GM23338 (cell line): Measurements from ENCODE around the gene HMGN5. TPM values are rescaled to one million over a fixed set of nuclear protein-coding genes. Genes with fewer than 3 reads are reported as not detected.

Source experiments
- ATAC-seq: fragments of 200-7000 bp; cut with Tn5 transposase; 3 replicates; pipeline ENCODE4 v1.9.1; 2020
- DNase-seq: peaks from one replicate; pipeline ENCODE4 v3.0.0-alpha.2; 2015; ENCODE audit warnings: low spot score
- H2AFZ ChIP-seq: fragments of 200-600 bp; sonication (generic); 2 replicates; pipeline ENCODE4 v1.8.0; 2016; ENCODE audit warnings: antibody characterized with exemption, mild to moderate bottlenecking, moderate library complexity
- H3F3A ChIP-seq: fragments of 200-600 bp; sonication (generic); replicated peaks from 2 replicates; pipeline ENCODE4 v1.8.0; 2017; ENCODE audit warnings: antibody characterized with exemption, mixed run types, low read depth
- H3K27ac ChIP-seq: fragments of 200-600 bp; sonication (generic); 2 replicates; pipeline ENCODE4 v1.6.1; 2016; ENCODE audit warnings: low read depth
- H3K27me3 ChIP-seq: fragments of 200-600 bp; sonication (generic); 2 replicates; pipeline ENCODE4 v1.8.0; 2016; ENCODE audit warnings: mild to moderate bottlenecking, mixed run types, moderate library complexity; ENCODE audit not compliant: insufficient read depth
- H3K36me3 ChIP-seq: fragments of 200-600 bp; sonication (generic); 2 replicates; pipeline ENCODE4 v1.8.0; 2016; ENCODE audit warnings: mild to moderate bottlenecking; ENCODE audit not compliant: insufficient read depth
- H3K4me1 ChIP-seq: fragments of 200-600 bp; sonication (generic); 2 replicates; pipeline ENCODE4 v1.8.0; 2016; ENCODE audit warnings: mild to moderate bottlenecking, moderate library complexity; ENCODE audit not compliant: insufficient read depth
- H3K4me2 ChIP-seq: fragments of 200-600 bp; sonication (generic); 2 replicates; pipeline ENCODE4 v1.7.1; 2017; ENCODE audit warnings: mixed run types
- H3K4me3 ChIP-seq: fragments of 200-600 bp; sonication (generic); 2 replicates; pipeline ENCODE4 v1.6.1; 2016; ENCODE audit warnings: mixed run types
- H3K79me2 ChIP-seq: fragments of 200-600 bp; sonication (generic); replicated peaks from 2 replicates; pipeline ENCODE4 v1.8.0; 2017; ENCODE audit warnings: mild to moderate bottlenecking; ENCODE audit not compliant: insufficient read depth
- H3K9me2 ChIP-seq: fragments of 200-600 bp; sonication (generic); 2 replicates; pipeline ENCODE4 v1.8.0; 2017; ENCODE audit not compliant: insufficient read depth
- H4K20me1 ChIP-seq: fragments of 200-600 bp; sonication (generic); replicated peaks from 2 replicates; pipeline ENCODE4 v1.8.0; 2017; ENCODE audit warnings: mild to moderate bottlenecking; ENCODE audit not compliant: insufficient read depth
- H3K27ac Mint-ChIP-seq: 2 replicates; pipeline ENCODE4 v1.8.0; 2020; ENCODE audit warnings: inconsistent platforms, mild to moderate bottlenecking, moderate library complexity, mixed read lengths
- H3K27me3 Mint-ChIP-seq: 3 replicates; pipeline ENCODE4 v1.8.0; 2022; ENCODE audit warnings: low read depth, mild to moderate bottlenecking, moderate library complexity, mixed read lengths, inconsistent platforms; ENCODE audit not compliant: insufficient read depth, poor library complexity
- H3K36me3 Mint-ChIP-seq: 3 replicates; pipeline ENCODE4 v1.8.0; 2021; ENCODE audit warnings: low read depth, mild to moderate bottlenecking, inconsistent platforms, moderate library complexity, mixed read lengths
- H3K4me1 Mint-ChIP-seq: 3 replicates; pipeline ENCODE4 v1.8.0; 2020; ENCODE audit warnings: mild to moderate bottlenecking, inconsistent platforms, mixed read lengths
- H3K4me3 Mint-ChIP-seq: 3 replicates; pipeline ENCODE4 v1.8.0; 2021; ENCODE audit warnings: moderate library complexity, mild to moderate bottlenecking, inconsistent platforms, mixed read lengths
- H3K9me3 Mint-ChIP-seq: 3 replicates; pipeline ENCODE4 v1.8.0; 2020; ENCODE audit warnings: moderate library complexity, mild to moderate bottlenecking, inconsistent platforms, mixed read lengths
- CREB1 ChIP-seq: fragments of 250-450 bp; sonication (Bioruptor Pico); IDR thresholded peaks from 2 replicates; pipeline ENCODE4 v1.5.0; 2020; ENCODE audit warnings: low read depth, mild to moderate bottlenecking, moderate library complexity
- CTCF ChIP-seq, 2 experiments: fragments of 200-600 bp in 1 of 2; sonication (generic) in 1 of 2; conservative IDR thresholded peaks; 2 replicates each; pipeline versions ENCODE4 v1.5.1 to v1.6.1; 2016 to 2017; ENCODE audit warnings: antibody characterized with exemption in 2 of 2, low read depth in 2 of 2, mild to moderate bottlenecking in 2 of 2, moderate library complexity in 1 of 2
- ETS1 ChIP-seq: IDR thresholded peaks from 2 replicates; pipeline ENCODE4 v1.6.1; 2016; ENCODE audit warnings: antibody characterized with exemption
- EZH2 ChIP-seq: fragments of 200-600 bp; sonication (generic); IDR thresholded peaks from one replicate; pipeline ENCODE4 v1.8.0; 2017; ENCODE audit warnings: antibody characterized with exemption, mild to moderate bottlenecking, low read depth; ENCODE audit not compliant: unreplicated experiment
- EZH2phosphoT487 ChIP-seq: fragments of 200-600 bp; sonication (generic); IDR thresholded peaks from one replicate; pipeline ENCODE4 v1.8.1; 2018; ENCODE audit warnings: antibody characterized with exemption; ENCODE audit not compliant: unreplicated experiment
- JUNB ChIP-seq: IDR thresholded peaks from one replicate; pipeline ENCODE4 v1.6.1; 2016; ENCODE audit warnings: antibody characterized with exemption; ENCODE audit not compliant: unreplicated experiment
- NANOG ChIP-seq: IDR thresholded peaks from 2 replicates; pipeline ENCODE4 v1.6.1; 2016; ENCODE audit warnings: antibody characterized with exemption, borderline replicate concordance
- POLR2AphosphoS5 ChIP-seq: IDR thresholded peaks from 2 replicates; pipeline ENCODE4 v1.6.1; 2016; ENCODE audit warnings: antibody characterized with exemption, low read depth
- REST ChIP-seq: IDR thresholded peaks from one replicate; pipeline ENCODE4 v1.6.1; 2018; ENCODE audit warnings: antibody characterized with exemption; ENCODE audit not compliant: unreplicated experiment
- STAT1 ChIP-seq: IDR thresholded peaks from one replicate; pipeline ENCODE4 v1.6.1; 2016; ENCODE audit warnings: antibody characterized with exemption; ENCODE audit not compliant: unreplicated experiment
- ZNF114 ChIP-seq: fragments of 250-450 bp; sonication (Bioruptor Pico); IDR thresholded peaks from 2 replicates; pipeline ENCODE4 v1.5.0; 2020; ENCODE audit warnings: mild to moderate bottlenecking, moderate library complexity
- ZNF331 ChIP-seq: fragments of 250-450 bp; sonication (Bioruptor Pico); IDR thresholded peaks from 2 replicates; pipeline ENCODE4 v1.5.0; 2020; ENCODE audit warnings: low read depth, mild to moderate bottlenecking, moderate library complexity
- ZNF462 ChIP-seq: fragments of 250-450 bp; sonication (Bioruptor Pico); IDR thresholded peaks from 2 replicates; pipeline ENCODE4 v1.5.0; 2020; ENCODE audit warnings: mild to moderate bottlenecking, moderate library complexity
- polyA plus RNA-seq: library from polyadenylated mRNA; unstranded; fragments of >200 nt; fragmentation: Nextera tagmentation; extraction: Ambion mirVana; gene quantifications from 2 replicates; pipeline ENCODE4 v1.2.1, GENCODE V29; 2016
- total RNA-seq: library from RNA; depleted of rRNA; stranded (reverse); fragments of >200 nt; shearing (Covaris generic); gene quantifications from 2 replicates; pipeline ENCODE4 v1.2.3, GENCODE V29; 2014

Gene HMGN5
- total and polyA plus RNA-seq, 2 experiments from 2014 or later = 5.2 to 155 TPM

GRCh38 chrX:81240701-81241331 is 39.1 kb upstream of the HMGN5 start:
- Histone ChIP-seq H3K4me2 (no peak overlapping the region), H3K9me2 (no peaks in the 10 kb centered on the region), H3K36me3 (no peaks in the 10 kb centered on the region), H3F3A (no peaks in the 10 kb centered on the region), H2AFZ (no peak overlapping the region), H3K27ac (no peak overlapping the region), H3K27me3 (no peaks in the 10 kb centered on the region), H3K79me2 (no peaks in the 10 kb centered on the region), H3K4me1 (no peaks in the 10 kb centered on the region), H4K20me1 (no peaks in the 10 kb centered on the region), H3K4me3 (no peak overlapping the region)
- Mint-ChIP-seq H3K9me3 (peaks cover 10% of the 10 kb centered on the region; the same call in 2 of the 3 replicates), H3K27ac (no peak overlapping the region), H3K36me3 (peaks cover 46% of the 10 kb centered on the region), H3K4me1 (no peaks in the 10 kb centered on the region), H3K27me3 (peaks cover 2% of the 10 kb centered on the region), H3K4me3 (no peak overlapping the region)
- DNase-seq = no peak
- TF ChIP-seq EZH2phosphoT487 = no peak
- no peak for TF ChIP-seq CTCF (conservative IDR thresholded peaks at IDR 0.05; ENCODE audit: low read depth in 2 of 2)
- no peak for TF ChIP-seq ZNF114 (CRISPR knock-in tag)
- no peak for TF ChIP-seq EZH2
- TF ChIP-seq STAT1 = no peak
- no peak for TF ChIP-seq JUNB
- no peak for TF ChIP-seq ZNF331 (CRISPR knock-in tag)
- TF ChIP-seq ZNF462 (CRISPR knock-in tag) = no peak
- no peak for TF ChIP-seq CREB1 (CRISPR knock-in tag)
- TF ChIP-seq REST = no peak
- no peak for TF ChIP-seq NANOG
- TF ChIP-seq POLR2AphosphoS5 = no peak
- no peak for TF ChIP-seq ETS1
- no peak for ATAC-seq
